GM12878 (cell line): Measurements from ENCODE around the gene KCNN3. TPM values are rescaled to one million over a fixed set of nuclear protein-coding genes. Genes with fewer than 3 reads are reported as not detected.

ENCODE experiments used
- BACH1 ChIP-seq: fragments of 450-650 bp; IDR thresholded peaks from 2 replicates; pipeline ENCODE4 v1.6.1; 2017; ENCODE audit warnings: mild to moderate bottlenecking, borderline replicate concordance
- CREB1 ChIP-seq: IDR thresholded peaks from 2 replicates; pipeline ENCODE4 v1.6.1; 2012; ENCODE audit warnings: low read depth, mild to moderate bottlenecking, inconsistent platforms
- CTCF ChIP-seq, 3 experiments: IDR thresholded peaks in 2 of 3; conservative IDR thresholded peaks in 1 of 3; 2 replicates each; pipeline ENCODE4 v1.5.1; 2011; ENCODE audit warnings: low read depth in 3 of 3, low read length in 3 of 3, mild to moderate bottlenecking in 3 of 3, control low read depth in 2 of 3, moderate library complexity in 2 of 3, inconsistent platforms in 1 of 3, mixed read lengths in 1 of 3; ENCODE audit not compliant: control insufficient read depth in 2 of 3, insufficient read depth in 1 of 3; ENCODE audit errors: extremely low read depth in 1 of 3
- E2F4 ChIP-seq: IDR thresholded peaks from 2 replicates; pipeline ENCODE4 v1.6.1; 2012; ENCODE audit warnings: low read depth, low read length, improper control_type of control experiment
- EED ChIP-seq: sonication (generic); IDR thresholded peaks from 2 replicates; pipeline ENCODE4 v1.6.1; 2016; ENCODE audit warnings: antibody characterized with exemption, low read depth
- NFXL1 ChIP-seq: fragments of 450-650 bp; IDR thresholded peaks from 2 replicates; pipeline ENCODE4 v1.6.1; 2017; ENCODE audit warnings: antibody characterized with exemption, mild to moderate bottlenecking, borderline replicate concordance
- PAX5 ChIP-seq: IDR thresholded peaks from 2 replicates; pipeline ENCODE4 v1.6.1; 2011; ENCODE audit warnings: low read depth, low read length, borderline replicate concordance
- PBX3 ChIP-seq: IDR thresholded peaks from 2 replicates; pipeline ENCODE4 v1.6.1; 2011; ENCODE audit warnings: mild to moderate bottlenecking, low read depth, low read length, moderate library complexity; ENCODE audit not compliant: insufficient replicate concordance
- PKNOX1 ChIP-seq: fragments of 450-650 bp; IDR thresholded peaks from 2 replicates; pipeline ENCODE4 v1.6.1; 2016; ENCODE audit warnings: mild to moderate bottlenecking
- POU2F2 ChIP-seq: IDR thresholded peaks from 3 replicates; pipeline ENCODE4 v1.6.1; 2011; ENCODE audit warnings: low read depth, mild to moderate bottlenecking, low read length, borderline replicate concordance
- RELB ChIP-seq: fragments of 450-650 bp; IDR thresholded peaks from 2 replicates; pipeline ENCODE4 v1.6.1; 2017; ENCODE audit warnings: low read depth, mild to moderate bottlenecking, moderate library complexity
- ZBTB4 ChIP-seq: fragments of 450-650 bp; formaldehyde crosslinking; IDR thresholded peaks from 2 replicates; pipeline ENCODE4 v1.4.0; 2022; ENCODE audit warnings: mild to moderate bottlenecking, moderate library complexity
- ZNF217 ChIP-seq: fragments of 450-650 bp; IDR thresholded peaks from 2 replicates; pipeline ENCODE4 v1.6.1; 2017; ENCODE audit warnings: antibody characterized with exemption, mild to moderate bottlenecking
- ZNF274 ChIP-seq: IDR thresholded peaks from one replicate; pipeline ENCODE4 v1.8.0; 2011; ENCODE audit not compliant: insufficient read length, insufficient read depth
- ZNF687 ChIP-seq: fragments of 450-650 bp; IDR thresholded peaks from 2 replicates; pipeline ENCODE4 v1.6.1; 2017; ENCODE audit warnings: mild to moderate bottlenecking, moderate library complexity
- polyA plus RNA-seq, 11 experiments: library from polyadenylated mRNA; depleted of rRNA in 4 of 11; unstranded in 6 of 11; stranded (reverse) in 5 of 11; fragments of >200 nt; fragmentation: Nextera tagmentation in 4 of 11; fragmentation: Illumina TruSeq in 1 of 11; extraction: Ambion mirVana in 4 of 11; extraction: Trizol in 1 of 11; gene quantifications; 1 replicate in 1 of 11; 2 replicates in 10 of 11; pipeline versions ENCODE4 v1.2.1 to v1.2.3, GENCODE V29; 2011 to 2016; ENCODE audit warnings: inconsistent platforms in 2 of 11, missing spikeins in 2 of 11, low read depth in 1 of 11
- total RNA-seq, 4 experiments: library from RNA; depleted of rRNA in 3 of 4; stranded (reverse); fragments of >200 nt in 3 of 4; fragmentation: Illumina TruSeq in 1 of 4; extraction: Trizol in 1 of 4; gene quantifications; 2 replicates each; pipeline versions ENCODE4 v1.2.1 to v1.2.3, GENCODE V29; 2013 to 2021

Gene KCNN3
- total and polyA plus RNA-seq, 10 of the 15 experiments (the other 5 are each of a cell fraction or from before 2014, with no cell fraction given): 3.5 to 26.4 (median 14.9) TPM

GRCh38 chr1:154862907-154863306, 7.2 kb downstream of the KCNN3 start (continued):
- TF ChIP-seq ZBTB4 (no peak), EED (no peak), BACH1 (no peak), PBX3 (peak; percentile 7), POU2F2 (no peak), PKNOX1 (peak; percentile 55), NFXL1 (no peak), ZNF274 (no peak), E2F4 (no peak), RELB (no peak), CREB1 (no peak), CTCF (IDR thresholded peaks at IDR 0.05 in 2 of 3, conservative IDR thresholded peaks at IDR 0.05 in 1 of 3; ENCODE audit: control insufficient read depth in 2 of 3, extremely low read depth in 1 of 3, insufficient read depth in 1 of 3, low read depth in 3 of 3, low read length in 3 of 3) (no peak), ZNF217 (no peak), ZNF687 (peak; percentile 12; the same call in 1 of the 2 replicates), PAX5 (no peak)
